ENCODE data around the gene KDM7A.
"Not testable (repeated sequence)": the region's sequence is repeated elsewhere in the genome, so short reads cannot be mapped to it uniquely, and the experiment has no call there.

Gene KDM7A

DNA sequence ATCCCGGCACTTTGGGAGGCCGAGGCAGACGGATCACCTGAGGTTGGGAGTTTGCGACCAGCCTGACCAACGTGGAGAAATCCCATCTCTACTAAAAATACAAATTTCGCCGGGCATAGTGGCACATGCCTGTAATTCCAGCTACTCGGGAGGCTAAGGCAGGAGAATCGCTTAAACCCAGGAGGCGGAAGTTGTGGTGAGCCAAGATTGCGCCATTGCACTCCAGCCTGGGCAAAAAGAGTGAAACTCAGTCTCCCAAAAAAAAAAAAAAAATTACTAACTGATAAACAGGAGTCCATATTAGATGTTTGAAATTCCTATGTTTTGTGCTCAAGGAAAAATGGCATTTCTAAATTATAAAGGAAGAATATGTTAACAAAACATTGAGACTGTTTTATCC is 14.7 kb downstream of the KDM7A start:
- not testable (repeated sequence) for DNase-seq

DNA sequence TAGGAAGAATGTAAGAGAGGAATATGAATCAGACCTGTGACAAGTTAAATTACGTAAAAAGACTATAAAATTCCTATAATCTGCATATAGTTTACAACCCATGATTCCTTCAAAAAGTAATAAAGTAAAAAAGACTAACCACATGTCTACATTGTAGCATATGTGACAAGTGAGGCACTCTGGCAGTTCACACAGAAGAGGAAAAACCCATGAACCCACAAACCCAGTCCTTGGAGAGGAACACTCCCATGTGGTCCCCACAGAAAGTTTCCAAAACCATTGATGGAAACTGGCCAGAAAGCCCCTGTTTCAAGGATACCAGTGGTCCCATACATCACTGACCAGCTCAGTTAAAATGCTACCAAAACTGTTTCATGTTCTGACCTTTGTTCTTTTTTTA is 15.7 kb downstream of the KDM7A start:
- DNase-seq: no peak

DNA sequence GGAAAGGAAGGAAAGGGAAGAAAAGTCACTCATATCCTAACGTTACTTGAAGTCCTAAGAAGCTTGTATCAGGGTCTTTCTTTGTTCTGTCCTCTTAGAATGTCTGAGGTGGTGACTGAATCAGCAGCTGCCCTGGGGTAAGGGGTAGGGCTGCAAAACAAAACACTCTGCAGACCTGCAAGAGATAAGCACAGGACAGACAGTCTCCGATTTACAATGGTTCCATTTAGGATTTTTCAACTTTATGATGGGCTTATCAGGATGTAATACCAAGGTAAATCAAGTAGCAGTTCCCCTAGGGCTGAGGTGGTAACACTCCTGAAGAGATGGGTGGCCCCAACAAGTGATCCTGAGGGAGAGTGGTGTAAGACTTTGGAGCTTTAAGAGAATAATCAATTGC is 16.5 kb downstream of the KDM7A start:
- DNase-seq: no peak

DNA sequence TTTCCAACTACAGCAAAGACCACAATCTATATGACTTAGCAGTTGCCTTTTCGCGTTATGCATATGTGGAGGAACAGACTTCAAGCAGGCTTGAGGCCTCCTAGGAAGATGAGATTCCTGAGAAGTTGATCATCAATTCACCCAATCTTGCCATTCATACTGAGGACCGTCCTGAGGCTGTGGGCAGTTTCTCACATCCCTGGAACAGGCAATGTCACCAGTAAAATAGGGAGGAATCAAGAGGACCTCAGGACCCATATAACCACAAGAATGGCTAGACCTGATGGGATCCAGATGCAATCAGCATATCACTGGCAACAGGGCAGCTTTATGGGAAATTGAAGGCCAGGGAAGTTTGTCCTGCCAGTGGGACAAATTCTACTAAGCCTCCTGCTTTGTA is 17.3 kb downstream of the KDM7A start:
- no peak for DNase-seq

DNA sequence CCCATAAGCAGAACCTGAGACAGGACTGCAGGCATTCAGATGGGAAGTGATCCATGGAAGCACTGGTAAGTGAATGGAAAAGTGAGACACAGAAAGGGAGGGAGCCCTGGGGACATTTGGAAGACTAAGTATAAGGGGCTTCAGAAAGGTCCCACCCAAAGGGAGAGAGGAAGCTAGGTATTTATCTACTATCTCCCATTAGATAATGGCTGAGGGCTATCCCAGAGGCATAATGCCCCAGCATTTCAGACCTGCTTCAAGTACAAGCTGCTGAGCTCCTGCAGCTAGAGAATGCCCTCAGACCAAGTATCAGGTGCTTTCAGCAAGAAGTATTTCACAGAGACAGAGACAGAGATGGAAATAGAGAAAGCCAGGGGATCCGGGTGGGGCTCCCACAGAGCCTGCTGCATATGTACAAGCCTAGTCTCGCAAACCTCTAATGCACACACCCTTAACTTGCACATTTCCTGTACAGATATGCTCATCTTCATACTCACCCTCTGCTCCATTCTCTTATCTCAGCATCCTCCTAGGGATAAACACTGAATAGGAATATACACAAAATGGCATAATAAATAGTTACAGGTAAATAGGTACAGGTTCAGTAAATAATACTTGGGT is 20.2 kb downstream of the KDM7A start:
- no peak for DNase-seq

DNA sequence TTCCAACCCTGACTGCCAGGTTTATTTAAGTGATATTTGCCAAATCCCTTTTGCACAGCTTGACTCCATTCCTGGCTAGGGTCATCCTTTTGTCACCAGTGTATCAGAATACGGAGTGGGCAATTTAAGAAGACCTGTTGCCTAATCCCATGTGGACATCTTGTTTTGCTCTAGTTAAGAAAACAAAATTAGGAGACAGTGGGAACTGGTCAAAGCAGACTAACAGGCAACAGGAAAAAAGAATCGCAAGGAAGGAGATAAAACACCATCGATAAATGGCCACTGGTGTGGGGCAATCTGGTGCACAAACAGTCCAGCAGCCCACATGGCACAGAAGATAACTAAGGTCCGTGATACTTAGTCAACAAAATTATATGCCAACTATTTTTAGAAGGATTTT is 21.4 kb downstream of the KDM7A start:
- DNase-seq: no peak

DNA sequence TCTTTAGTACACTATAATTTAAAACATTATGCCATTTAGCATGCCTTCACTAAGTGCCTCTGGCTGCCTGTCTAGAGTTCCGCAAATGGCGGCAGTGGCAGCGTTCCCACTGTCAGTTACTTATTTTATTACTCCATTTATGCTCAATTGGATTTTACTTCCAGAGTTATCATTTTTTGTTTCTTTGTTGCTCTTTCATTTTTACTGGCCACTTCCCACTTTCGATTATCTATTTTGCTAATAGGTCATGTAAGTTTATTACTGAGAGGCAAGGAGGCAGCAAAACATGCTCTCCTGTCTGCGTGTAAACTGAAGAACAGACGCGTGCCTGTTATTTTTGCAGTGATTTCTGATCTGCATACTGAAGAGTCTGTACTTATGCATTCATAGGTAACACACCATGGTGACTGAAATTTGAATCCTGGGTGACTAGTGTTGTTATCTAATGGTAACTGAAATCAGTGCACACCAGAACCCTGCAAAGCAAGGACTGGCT is 23.1 kb downstream of the KDM7A start:
- DNase-seq: no peak

DNA sequence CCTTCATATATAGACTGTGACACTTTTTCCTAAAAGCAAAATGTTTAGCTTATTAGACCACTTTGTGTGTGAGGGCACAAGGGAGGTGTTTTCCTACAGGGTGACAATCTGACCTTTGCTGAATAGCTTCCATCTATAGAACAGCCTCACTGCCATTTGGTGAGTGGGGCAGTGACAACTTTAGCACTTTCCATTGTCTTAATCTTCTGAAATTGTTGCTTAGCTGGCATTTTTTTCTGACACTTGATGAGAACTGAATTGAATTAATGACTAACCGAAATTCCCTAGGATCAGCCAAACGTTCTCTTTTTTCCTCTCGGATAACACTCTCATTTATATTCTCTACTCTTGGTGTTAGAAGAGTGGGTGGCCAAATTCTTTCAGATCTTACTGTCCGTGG is 30.2 kb downstream of the KDM7A start:
- DNase-seq: no peak

DNA sequence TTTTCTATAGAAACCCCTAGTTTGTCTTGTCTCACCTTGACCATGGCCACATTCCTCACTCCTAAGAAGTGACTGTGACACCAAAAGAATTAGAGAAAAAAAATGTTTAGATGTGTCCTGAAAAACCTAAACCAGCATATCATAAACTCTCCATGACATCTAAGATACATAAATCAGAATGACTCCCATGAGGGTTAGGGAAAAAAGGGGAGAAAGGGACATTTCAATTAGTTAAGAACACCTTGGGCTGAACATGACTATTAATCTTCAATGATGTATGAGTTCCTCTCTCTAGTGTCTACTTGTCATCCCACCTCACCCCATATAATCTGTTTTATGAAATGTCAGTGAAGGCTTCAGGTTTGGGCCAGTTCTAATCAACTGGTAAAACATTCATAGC is 31.1 kb downstream of the KDM7A start:
- DNase-seq: no peak

DNA sequence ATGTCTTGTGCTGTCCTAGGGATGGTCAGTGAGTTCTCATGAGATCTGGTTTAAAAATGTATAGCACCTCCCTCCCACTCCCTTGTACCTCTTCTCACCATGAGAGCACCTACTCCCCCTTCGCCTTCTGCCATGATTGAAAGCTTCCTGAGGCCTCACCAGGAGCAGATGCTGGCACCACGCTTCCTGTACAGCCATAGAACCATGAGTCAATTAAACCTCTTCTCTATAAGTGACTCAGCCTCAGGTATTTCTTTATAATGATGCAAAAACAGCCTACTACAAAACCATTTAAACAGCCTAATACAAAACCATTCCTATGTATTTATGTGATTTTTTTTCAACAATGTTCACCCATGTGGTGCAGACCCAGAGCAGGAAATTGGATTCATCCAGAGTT is 32.0 kb downstream of the KDM7A start:
- DNase-seq: no peak

DNA sequence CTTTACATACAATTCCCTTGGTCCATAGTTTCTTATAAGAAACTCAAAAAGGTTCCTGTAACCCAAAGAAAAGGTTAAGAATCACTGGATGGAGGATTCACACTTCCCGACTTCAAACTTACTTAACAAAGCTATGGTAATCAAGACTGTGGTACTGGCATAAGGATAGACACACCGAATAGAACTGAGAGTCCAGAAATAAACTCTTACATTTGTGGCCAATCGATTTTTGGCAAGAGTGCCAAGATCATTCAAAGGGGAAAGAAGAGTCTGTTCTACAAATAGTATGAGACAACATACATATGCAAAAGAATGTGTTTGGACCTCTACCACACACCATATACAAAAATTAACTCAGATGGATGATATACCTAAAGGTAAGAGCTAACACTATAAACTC is 32.8 kb downstream of the KDM7A start:
- DNase-seq: no peak

DNA sequence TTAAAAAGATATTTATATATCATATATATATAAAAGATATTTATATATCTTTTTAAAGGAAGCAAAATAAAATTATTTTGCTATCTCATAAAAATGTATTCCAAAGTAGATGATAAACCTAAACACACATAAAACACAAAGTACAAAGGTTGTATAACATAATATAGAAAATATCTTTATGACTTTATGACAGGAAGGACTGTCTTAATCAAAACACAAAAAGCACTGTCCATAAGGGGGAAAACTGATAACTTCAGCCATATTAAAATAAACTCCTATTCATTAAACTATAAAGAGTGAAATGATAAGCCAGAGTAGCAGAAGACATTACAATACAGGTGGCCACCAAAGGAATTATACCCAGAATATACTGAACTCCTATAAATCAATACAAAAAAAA is 34.8 kb downstream of the KDM7A start:
- no peak for DNase-seq

DNA sequence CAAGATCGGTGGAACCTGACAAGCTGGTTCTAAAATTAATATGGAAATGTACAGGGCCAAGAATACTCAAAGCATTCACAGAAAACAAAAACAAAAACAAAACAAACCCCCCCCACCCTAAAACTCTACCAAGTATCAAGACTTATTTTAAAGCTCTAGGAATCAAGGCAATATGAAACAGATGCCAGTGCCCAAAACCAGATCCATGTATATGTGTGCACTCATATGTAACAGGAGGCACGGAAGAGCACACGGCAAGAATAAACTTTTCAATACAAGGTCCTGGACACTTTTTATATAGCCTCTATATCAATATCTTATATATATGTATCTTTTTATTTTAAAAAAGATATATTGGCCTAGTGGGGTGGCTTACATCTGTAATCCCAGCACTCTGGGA is 35.5 kb downstream of the KDM7A start:
- no peak for DNase-seq

DNA sequence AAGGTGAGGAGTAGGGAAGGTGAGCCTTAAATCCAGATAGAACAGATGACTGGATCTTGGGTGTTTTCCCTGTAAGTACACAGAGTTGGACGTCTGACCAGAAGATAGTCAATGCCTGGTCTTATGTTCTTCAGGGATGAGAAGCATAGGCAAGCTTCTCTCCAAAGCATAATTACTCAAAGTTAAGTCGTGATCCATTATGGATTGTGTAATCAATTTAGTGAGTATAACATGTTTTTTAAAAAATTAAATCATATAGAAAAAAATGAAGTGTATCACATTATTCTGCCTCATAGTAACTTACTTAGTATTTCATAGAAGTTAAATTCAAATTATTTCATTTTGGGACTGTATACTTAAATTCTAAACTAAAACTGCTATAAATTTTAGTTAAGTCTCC is 39.7 kb downstream of the KDM7A start:
- DNase-seq: no peak

DNA sequence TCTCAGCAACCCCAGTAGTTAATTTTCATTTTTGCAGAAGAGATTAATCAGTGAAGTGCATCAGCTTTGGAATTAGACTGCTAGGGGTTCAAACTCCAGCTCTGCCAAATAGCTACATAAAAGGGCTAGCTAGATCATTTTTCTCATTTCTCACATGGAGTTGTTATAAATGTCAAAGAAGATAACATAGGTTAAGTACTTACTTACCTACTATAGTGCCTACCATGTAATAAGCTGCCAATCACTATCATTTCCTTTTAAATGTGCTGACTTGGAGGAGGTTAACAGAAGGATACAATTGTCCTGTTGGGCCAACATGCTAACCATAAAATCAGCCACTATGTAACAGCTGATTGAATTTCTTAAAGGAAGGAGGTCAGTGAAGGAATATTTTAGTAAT is 40.7 kb downstream of the KDM7A start:
- no peak for DNase-seq

DNA sequence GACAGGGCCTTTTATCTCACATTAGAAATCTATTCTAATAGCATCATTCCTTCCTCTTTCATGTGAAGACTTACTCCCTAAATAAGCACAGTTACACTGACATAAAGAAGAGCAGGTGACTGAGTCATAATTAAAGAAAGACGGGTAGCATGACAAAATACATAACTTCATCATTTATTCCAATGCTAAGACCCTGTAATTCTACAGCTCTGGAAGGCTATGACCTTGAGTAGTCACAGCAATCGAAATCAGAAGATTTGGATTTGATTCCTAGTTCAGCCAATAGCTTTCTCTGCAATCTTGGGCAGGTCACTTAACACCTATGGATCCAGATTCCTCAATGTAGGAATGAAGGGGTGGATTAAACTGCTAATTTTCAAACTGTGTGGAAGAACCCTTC is 42.7 kb downstream of the KDM7A start:
- no peak for DNase-seq

DNA sequence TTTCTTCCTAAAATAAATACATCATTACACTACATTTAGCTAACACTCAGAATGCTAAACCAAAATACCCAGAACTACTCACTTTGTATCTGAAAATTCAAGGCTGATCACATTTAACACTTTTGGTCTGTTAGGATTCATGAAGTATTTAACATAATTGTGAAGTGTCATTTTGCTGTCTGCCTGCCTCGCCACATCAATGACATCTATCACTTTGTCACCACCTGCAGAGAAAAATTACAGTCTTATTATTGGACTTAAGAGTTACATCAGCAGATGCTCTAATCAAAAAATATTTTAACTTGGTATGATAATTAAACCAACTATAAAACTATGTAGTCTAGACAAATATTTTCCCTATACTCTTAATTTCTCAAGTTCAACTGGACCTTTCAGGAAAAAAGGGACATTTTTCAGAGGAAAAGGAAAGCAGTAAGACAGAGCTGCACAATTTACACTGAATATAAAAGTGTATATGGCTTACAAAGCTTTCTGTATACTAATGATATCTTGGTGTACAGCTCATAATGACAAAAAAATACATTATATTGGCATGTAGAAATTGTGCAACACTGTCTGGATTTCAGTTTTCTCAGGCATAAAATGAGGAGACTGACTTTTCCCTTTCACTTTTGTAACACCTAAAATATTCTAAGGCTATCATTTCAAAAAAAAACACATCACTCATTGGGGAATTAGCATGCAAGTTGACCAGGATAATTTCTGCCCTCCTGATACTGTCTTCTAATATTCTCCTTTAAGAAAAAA is 49.2 kb downstream of the KDM7A start:
- DNase-seq: no peak

DNA sequence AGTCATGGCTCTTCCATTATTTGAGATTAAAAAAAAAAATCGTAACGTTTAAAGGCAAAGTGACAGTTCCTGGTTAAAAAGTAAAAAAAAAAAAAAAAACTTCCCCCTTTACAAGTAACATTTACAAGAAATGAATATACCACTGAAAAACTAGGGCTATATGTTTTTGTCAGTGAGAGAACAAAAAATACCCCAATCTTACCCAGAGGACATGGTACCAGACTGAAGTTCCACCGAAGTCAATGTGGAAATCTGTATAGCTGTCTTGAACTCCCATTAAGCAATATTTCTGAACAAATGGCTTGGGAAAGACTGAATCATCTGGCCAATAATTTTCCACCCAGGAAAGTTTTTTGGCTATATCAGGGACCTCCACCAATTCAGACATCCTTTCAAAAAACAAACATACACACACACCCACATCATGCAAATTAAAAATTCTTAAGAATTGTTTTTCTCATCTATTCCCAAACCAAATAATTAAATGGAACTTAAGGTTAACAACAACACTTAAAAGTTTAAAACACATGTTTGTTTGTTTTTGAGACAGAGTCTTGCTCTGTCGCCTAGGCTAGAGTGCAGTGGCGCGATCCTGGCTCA is 50.2 kb downstream of the KDM7A start:
- DNase-seq: no peak

DNA sequence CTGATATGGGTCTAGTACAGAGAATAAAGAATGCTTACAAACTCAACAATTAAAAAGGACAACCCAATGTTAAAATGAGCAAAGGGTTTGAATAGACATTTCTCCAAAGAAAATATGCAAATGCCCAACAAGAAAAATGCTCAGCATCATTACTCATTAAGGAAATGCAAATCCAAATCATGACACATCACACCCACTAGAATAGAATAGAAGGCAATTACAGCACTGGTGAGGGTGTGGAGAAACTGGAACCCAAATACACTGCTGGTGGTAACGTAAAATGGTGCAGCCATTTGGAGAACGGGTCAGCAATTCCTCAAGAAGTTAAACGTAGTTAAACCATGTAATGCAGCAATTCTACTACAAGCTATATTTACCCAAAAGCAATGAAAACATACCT is 53.8 kb downstream of the KDM7A start:
- no peak for DNase-seq

DNA sequence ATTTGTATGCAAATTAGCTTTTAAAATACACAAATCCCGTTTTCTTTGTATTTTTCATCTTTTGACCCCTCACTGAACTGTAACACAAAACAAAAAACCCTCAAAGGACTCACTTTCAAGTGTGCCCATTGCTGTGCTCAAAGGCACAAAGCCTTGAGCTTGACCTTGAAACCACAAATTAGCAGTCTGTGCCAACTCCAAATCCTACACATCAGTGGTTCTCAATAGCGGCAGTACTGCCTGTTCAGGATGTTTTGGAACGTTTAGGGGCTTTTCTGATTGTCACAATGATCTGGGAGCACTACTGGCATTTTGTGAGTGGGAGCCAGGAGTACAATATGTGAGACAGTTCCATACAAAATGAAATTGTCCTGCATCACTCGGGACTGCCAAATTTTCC is 55.5 kb downstream of the KDM7A start:
- DNase-seq: peak in 13 of 51 donors; percentile 1 to 52 (median 9)

DNA sequence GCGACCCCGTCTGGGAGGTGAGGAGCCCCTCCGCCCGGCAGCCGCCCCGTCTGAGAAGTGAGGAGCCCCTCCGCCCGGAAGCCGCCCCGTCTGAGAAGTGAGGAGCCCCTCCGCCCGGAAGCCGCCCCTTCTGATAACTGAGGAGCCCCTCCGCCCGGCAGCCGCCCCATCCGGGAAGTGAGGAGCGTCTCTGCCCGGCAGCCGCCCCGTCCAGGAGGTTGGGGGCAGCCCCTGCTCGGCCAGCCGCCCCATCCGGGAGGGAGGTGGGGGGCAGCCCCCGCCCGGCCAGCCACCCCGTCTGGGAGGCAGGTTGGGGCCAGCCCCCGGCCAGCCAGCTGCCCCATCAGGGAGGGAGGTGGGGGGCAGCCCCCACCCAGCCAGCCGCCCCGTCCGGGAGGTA is 62.0 kb downstream of the KDM7A start:
- not testable (repeated sequence) for DNase-seq

DNA sequence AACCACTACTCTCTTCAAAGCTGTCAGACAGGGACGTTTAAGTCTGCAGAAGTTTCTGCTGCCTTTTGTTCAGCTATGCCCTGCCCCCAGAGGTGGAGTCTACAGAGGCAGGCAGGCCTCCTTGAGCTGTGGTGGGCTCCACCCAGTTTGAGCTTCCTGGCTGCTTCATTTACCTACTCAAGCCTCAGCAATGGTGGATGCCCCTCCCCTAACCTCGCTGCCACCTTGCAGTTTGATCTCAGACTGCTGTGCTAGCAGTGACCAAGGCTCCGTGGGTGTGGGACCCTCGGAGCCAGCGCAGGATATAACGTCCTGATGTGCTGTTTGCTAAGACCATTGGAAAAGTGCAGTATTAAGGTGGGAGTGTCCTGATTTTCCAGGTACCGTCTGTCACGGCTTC is 68.0 kb downstream of the KDM7A start:
- not testable (repeated sequence) for DNase-seq

DNA sequence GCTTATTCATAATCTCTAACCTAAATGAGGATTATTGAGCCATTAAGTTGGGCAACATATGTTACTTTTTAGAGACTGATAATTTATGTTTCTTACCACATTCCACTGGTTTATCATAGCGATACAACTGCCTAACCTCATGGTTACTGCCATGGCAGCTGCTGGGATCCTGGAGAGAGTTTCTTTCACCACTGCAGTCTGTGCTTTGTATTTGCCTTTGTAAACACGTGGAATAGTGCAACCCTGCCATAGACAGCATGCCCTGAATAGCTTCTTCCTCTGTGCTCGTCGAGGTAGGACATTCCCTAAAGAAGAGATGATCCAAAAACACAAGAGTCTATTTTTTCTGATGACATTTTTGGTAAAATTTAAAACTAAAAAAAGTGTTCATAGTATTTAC is 80.3 kb downstream of the KDM7A start:
- DNase-seq: no peak

Measured in hypothalamus (tissue), 51 donors.